Kidney epithelial cell (primary cell): ENCODE data around the gene ACADM. TPM values are rescaled to one million over a fixed set of nuclear protein-coding genes. Genes with fewer than 3 reads are reported as not detected.
"Not testable (repeated sequence)": the region's sequence is repeated elsewhere in the genome, so short reads cannot be mapped to it uniquely, and the experiment has no call there.

Experiments
- DNase-seq: peaks from one replicate; pipeline ENCODE4 v3.0.0-alpha.2; 2010; ENCODE audit warnings: low read depth
- H3K27me3 ChIP-seq: 2 replicates; pipeline ENCODE4 v1.6.0; 2011; ENCODE audit warnings: low read length; ENCODE audit not compliant: control insufficient read depth, insufficient read depth
- H3K36me3 ChIP-seq: 2 replicates; pipeline ENCODE4 v1.5.1; 2011; ENCODE audit warnings: low read length; ENCODE audit not compliant: control insufficient read depth, insufficient read depth
- H3K4me3 ChIP-seq: 2 replicates; pipeline ENCODE4 v1.5.1; 2011; ENCODE audit warnings: low read depth, mild to moderate bottlenecking, control low read depth, low read length
- total RNA-seq: library from RNA; depleted of rRNA; stranded (reverse); fragments of >200 nt; gene quantifications from 2 replicates; pipeline ENCODE4 v1.2.3, GENCODE V29; 2015
- TF ChIP-seq, protein P1 (sequence below): IDR thresholded peaks from 2 replicates; pipeline ENCODE4 v1.5.1; 2011; ENCODE audit warnings: mild to moderate bottlenecking, moderate library complexity, low read length, control low read depth, inconsistent platforms; ENCODE audit not compliant: insufficient read depth, poor library complexity, severe bottlenecking

The ACADM gene
- total RNA-seq, 1 donor from 2014 or later = 29.6 TPM

DNA sequence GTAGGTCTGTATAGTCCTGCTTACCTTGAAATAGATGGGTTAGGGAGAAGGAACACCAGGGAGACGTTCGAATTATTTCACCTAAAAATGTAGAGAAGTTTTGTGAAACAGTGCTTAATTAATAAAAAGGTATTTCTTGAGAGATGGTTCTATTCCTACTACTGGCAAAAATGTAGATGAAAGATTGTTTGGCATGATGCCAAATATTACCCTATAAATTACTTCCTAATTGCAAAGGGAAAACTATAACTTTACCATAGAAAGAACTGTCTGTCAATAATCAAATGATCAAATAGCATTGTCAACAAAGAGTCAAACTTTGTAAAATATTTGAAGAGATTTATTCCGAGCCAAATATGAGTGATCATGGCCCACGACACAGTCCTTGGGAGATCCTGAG lies 4.2 kb upstream of the ACADM start:
- no peaks in the 10 kb centered on the region for H3K27me3 ChIP-seq
- TF ChIP-seq, protein P1, sequence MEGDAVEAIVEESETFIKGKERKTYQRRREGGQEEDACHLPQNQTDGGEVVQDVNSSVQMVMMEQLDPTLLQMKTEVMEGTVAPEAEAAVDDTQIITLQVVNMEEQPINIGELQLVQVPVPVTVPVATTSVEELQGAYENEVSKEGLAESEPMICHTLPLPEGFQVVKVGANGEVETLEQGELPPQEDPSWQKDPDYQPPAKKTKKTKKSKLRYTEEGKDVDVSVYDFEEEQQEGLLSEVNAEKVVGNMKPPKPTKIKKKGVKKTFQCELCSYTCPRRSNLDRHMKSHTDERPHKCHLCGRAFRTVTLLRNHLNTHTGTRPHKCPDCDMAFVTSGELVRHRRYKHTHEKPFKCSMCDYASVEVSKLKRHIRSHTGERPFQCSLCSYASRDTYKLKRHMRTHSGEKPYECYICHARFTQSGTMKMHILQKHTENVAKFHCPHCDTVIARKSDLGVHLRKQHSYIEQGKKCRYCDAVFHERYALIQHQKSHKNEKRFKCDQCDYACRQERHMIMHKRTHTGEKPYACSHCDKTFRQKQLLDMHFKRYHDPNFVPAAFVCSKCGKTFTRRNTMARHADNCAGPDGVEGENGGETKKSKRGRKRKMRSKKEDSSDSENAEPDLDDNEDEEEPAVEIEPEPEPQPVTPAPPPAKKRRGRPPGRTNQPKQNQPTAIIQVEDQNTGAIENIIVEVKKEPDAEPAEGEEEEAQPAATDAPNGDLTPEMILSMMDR = no peak
- no peak overlapping the region for H3K4me3 ChIP-seq
- DNase-seq = no peak
- no peaks in the 10 kb centered on the region for H3K36me3 ChIP-seq

DNA sequence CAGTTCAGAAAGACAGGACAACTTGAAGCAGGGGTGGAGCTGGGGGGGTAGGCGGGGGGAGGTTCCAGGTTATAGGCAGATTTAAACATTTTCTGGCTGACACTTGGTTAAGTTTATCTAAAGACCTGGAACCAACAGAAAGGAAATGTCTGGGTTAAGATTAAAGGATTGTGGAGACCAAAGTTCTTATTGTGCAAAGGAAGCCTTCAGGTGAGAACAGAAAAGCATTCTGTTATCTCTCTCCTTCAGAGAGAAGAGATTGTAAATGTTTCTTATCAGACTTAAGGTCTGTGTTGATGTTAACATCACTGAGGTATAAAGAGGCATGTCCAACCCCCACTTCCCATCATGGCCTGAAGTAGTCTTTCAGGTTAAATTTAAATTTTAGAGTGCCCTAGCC lies 3.7 kb upstream of the ACADM start:
- DNase-seq = no peak
- TF ChIP-seq, protein P1 = no peak
- H3K27me3 ChIP-seq = no peaks in the 10 kb centered on the region
- no peaks in the 10 kb centered on the region for H3K36me3 ChIP-seq
- no peak overlapping the region for H3K4me3 ChIP-seq

DNA sequence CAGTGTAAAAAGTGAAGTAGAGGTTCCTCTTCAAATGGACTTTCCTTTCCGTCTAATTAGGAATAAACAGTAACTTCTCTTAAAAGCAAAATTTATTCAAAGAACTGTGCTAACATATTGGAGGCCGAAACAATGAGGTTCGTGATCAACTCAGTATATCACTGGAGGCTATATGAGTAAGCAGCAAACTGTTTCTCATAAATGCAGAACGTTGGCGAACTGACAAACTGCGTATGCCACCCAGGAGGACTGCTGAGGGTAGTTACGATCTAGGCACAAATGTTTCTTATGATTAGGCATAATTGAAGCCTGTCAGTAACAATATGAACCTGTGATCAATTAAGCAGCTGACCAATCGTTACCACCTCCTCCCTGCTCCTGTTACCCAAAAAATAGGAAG lies 2.3 kb upstream of the ACADM start:
- DNase-seq, H3K36me3 ChIP-seq, H3K27me3 ChIP-seq, H3K4me3 ChIP-seq: not testable (repeated sequence)

DNA sequence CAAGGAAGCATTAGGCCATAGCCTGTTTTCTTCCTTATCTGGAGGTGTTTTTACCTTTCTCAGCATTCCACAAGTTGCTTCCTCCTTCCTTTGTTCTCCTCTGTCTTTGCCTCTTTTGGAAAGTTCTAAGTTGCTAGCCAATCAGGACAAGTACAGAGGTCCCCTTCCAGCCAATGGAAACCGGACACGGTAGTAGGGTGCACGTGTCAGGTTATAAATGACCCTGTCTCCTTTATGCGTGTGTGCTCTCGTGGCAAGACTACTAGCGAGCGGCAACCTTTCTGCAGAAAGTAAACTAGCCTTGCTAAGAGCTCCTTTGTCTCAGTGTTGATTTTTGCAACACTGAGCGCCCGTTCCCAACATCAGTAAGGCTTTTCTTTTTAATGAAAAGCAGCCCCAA lies 1.5 kb upstream of the ACADM start:
- no peaks in the 10 kb centered on the region for H3K36me3 ChIP-seq
- H3K4me3 ChIP-seq = no peak overlapping the region
- TF ChIP-seq, protein P1 = no peak
- no peaks in the 10 kb centered on the region for H3K27me3 ChIP-seq
- no peak for DNase-seq

DNA sequence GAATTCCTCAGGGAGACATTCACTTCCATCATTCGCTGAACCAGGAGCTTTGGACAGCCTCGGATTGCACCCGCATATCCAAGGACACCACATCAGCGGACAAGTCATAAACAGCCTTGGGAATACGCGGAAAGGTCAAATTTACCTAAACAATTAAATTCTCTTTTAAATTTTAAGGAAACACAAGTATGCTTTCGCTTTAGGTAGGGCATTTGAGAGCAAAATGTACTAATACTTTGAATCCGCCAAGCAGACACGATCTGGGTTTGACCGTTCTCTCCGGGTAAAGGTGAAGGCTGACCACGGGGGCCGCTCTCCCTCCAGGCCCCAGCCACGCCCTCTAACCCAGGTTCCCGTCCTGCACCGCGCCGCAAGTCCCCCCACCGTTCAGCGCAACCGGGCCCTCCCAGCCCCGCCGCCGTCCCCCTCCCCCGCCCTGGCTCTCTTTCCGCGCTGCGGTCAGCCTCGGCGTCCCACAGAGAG lies 479 bp upstream of the ACADM start:
- TF ChIP-seq, protein P1 = no peak
- Histone ChIP-seq H3K4me3 (peak overlapping the region; percentile 97), H3K27me3 (no peaks in the 10 kb centered on the region), H3K36me3 (no peaks in the 10 kb centered on the region)
- DNase-seq = peak; percentile 23

DNA sequence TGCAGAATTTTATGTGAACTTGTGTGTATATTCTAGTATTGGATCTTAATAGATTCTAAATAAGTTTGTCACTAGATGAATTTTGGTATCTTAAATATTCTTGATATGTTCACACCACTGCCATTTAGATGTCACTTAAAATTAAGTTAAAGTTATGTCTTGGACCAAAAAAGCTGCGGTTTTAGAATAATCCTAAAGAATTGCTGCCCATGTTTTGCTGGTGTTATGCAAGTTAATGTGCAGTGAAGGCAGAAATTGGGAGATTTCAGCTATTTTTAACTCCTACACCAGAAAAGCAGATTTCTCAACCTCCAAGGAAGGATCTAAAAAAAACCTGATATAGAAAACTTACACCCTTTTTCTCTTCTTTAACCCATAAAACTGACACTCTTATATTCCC lies 757 bp downstream of the ACADM start:
- H3K36me3 ChIP-seq = no peaks in the 10 kb centered on the region
- peak overlapping the region; percentile 97 for H3K4me3 ChIP-seq
- TF ChIP-seq, protein P1 = no peak
- no peaks in the 10 kb centered on the region for H3K27me3 ChIP-seq
- no peak for DNase-seq
